ENCODE results near the gene SMIM8. TPM values are rescaled to one million over a fixed set of nuclear protein-coding genes. Genes with fewer than 3 reads are reported as not detected.

SMIM8 gene
- total and polyA plus RNA-seq, 2 experiments from 2014 or later, result 11.4 to 23.5 TPM

- H3K27ac ChIP-seq (ENCODE audit: low read depth), result no peak overlapping the region
- no peaks in the 10 kb centered on the region for H3K27me3 ChIP-seq (ENCODE audit: insufficient read depth)
- Mint-ChIP-seq H3K27ac (peak overlapping the region; percentile 19; the same call in 1 of the 2 replicates), H3K36me3 (ENCODE audit: low read depth) (no peaks in the 10 kb centered on the region), H3K27me3 (ENCODE audit: insufficient read depth, low read depth, poor library complexity) (no peaks in the 10 kb centered on the region), H3K9me3 (no peaks in the 10 kb centered on the region), H3K4me3 (no peak overlapping the region), H3K4me1 (no peaks in the 10 kb centered on the region; the same call in 2 of the 3 replicates)
- no peak overlapping the region for H3K4me3 ChIP-seq
- no peaks in the 10 kb centered on the region for H3K4me1 ChIP-seq (ENCODE audit: insufficient read depth)
- no peaks in the 10 kb centered on the region for H3F3A ChIP-seq (replicated peaks; ENCODE audit: low read depth)
- H4K20me1 ChIP-seq (replicated peaks; ENCODE audit: insufficient read depth), result no peaks in the 10 kb centered on the region
- DNase-seq (ENCODE audit: low spot score) (no peak), ATAC-seq (no peak)
- H3K4me2 ChIP-seq, result no peak overlapping the region
- no peak overlapping the region for H2AFZ ChIP-seq
- no peaks in the 10 kb centered on the region for H3K9me2 ChIP-seq (ENCODE audit: insufficient read depth)
- no peaks in the 10 kb centered on the region for H3K36me3 ChIP-seq (ENCODE audit: insufficient read depth)
- TF ChIP-seq CTCF (conservative IDR thresholded peaks at IDR 0.05; ENCODE audit: low read depth in 2 of 2), result no peak
- no peak for TF ChIP-seq JUNB (IDR thresholded peaks at IDR 0.05; ENCODE audit: unreplicated experiment)
- TF ChIP-seq NANOG (IDR thresholded peaks at IDR 0.05; ENCODE audit: borderline replicate concordance), result no peak
- no peak for TF ChIP-seq ETS1 (IDR thresholded peaks at IDR 0.05)
- no peaks in the 10 kb centered on the region for H3K79me2 ChIP-seq (replicated peaks; ENCODE audit: insufficient read depth)
Measured at GRCh38 chr6:87384449-87384848, 62.1 kb downstream of the SMIM8 start.

- H3K9me3 Mint-ChIP-seq, result no peaks in the 10 kb centered on the region
Measured at GRCh38 chr6:87391334-87391733, 68.9 kb downstream of the SMIM8 start.

More at GRCh38 chr6:87391334-87391733, 68.9 kb downstream of the SMIM8 start:
- H3K4me3 ChIP-seq, result no peak overlapping the region
- no peaks in the 10 kb centered on the region for H3K36me3 Mint-ChIP-seq (ENCODE audit: low read depth)
- no peaks in the 10 kb centered on the region for H3K4me1 Mint-ChIP-seq
- no peaks in the 10 kb centered on the region for H3F3A ChIP-seq (replicated peaks; ENCODE audit: low read depth)
- no peaks in the 10 kb centered on the region for H3K27me3 ChIP-seq (ENCODE audit: insufficient read depth)
- no peak for TF ChIP-seq EZH2phosphoT487 (IDR thresholded peaks at IDR 0.05; ENCODE audit: unreplicated experiment)
- no peak for TF ChIP-seq ETS1 (IDR thresholded peaks at IDR 0.05)
- TF ChIP-seq STAT1 (IDR thresholded peaks at IDR 0.05; ENCODE audit: unreplicated experiment), result no peak
- TF ChIP-seq ZNF331 (CRISPR knock-in tag; IDR thresholded peaks at IDR 0.05; ENCODE audit: low read depth), result no peak
- TF ChIP-seq CTCF (conservative IDR thresholded peaks at IDR 0.05; ENCODE audit: low read depth in 2 of 2), result peak; percentile 77 to 97
- TF ChIP-seq NANOG (IDR thresholded peaks at IDR 0.05; ENCODE audit: borderline replicate concordance), result no peak
- no peak for TF ChIP-seq ZNF114 (CRISPR knock-in tag; IDR thresholded peaks at IDR 0.05)
- peak; percentile 81 for DNase-seq (ENCODE audit: low spot score)
- no peaks in the 10 kb centered on the region for H3K27me3 Mint-ChIP-seq (ENCODE audit: insufficient read depth, low read depth, poor library complexity)
- no peaks in the 10 kb centered on the region for H3K79me2 ChIP-seq (replicated peaks; ENCODE audit: insufficient read depth)
- H3K27ac Mint-ChIP-seq, result no peak overlapping the region
- H3K4me3 Mint-ChIP-seq, result no peak overlapping the region
- no peaks in the 10 kb centered on the region for H4K20me1 ChIP-seq (replicated peaks; ENCODE audit: insufficient read depth)
- H3K4me2 ChIP-seq, result no peak overlapping the region
- H3K4me1 ChIP-seq (ENCODE audit: insufficient read depth), result no peaks in the 10 kb centered on the region
- no peaks in the 10 kb centered on the region for H3K9me2 ChIP-seq (ENCODE audit: insufficient read depth)
- H2AFZ ChIP-seq, result no peak overlapping the region
- H3K36me3 ChIP-seq (ENCODE audit: insufficient read depth), result no peaks in the 10 kb centered on the region
- H3K27ac ChIP-seq (ENCODE audit: low read depth), result no peak overlapping the region
- peak; percentile 97 for ATAC-seq

Other genes with a start within 250 kb of the SMIM8 start
- gene CGA, start 227.5 kb upstream of the SMIM8 start, total RNA-seq (2014; rRNA removed; shearing (Covaris generic)), result not detected in 2 replicates
- not detected in 2 replicates for gene CGA, start 227.5 kb upstream of the SMIM8 start, polyA plus RNA-seq (2016; fragmentation: Nextera tagmentation; extraction: Ambion mirVana)
- 39.8 and 45.7 TPM in 2 replicates for gene ZNF292, start 167.0 kb upstream of the SMIM8 start, total RNA-seq (2014; rRNA removed; shearing (Covaris generic))
- 47.9 and 67.9 TPM in 2 replicates for gene ZNF292, start 167.0 kb upstream of the SMIM8 start, polyA plus RNA-seq (2016; fragmentation: Nextera tagmentation; extraction: Ambion mirVana)
- 2.1 and 2.7 TPM in 2 replicates for gene GJB7, start 6.7 kb downstream of the SMIM8 start, total RNA-seq (2014; rRNA removed; shearing (Covaris generic))
- 2.3 and 2.8 TPM in 2 replicates for gene GJB7, start 6.7 kb downstream of the SMIM8 start, polyA plus RNA-seq (2016; fragmentation: Nextera tagmentation; extraction: Ambion mirVana)
- 2.3 and 3.1 TPM in 2 replicates for gene C6orf163, start 22.2 kb downstream of the SMIM8 start, total RNA-seq (2014; rRNA removed; shearing (Covaris generic))
- 4.1 and 5.4 TPM in 2 replicates for gene C6orf163, start 22.2 kb downstream of the SMIM8 start, polyA plus RNA-seq (2016; fragmentation: Nextera tagmentation; extraction: Ambion mirVana)
- not detected in 2 replicates for gene CFAP206, start 85.4 kb downstream of the SMIM8 start, total RNA-seq (2014; rRNA removed; shearing (Covaris generic))
- not detected in 2 replicates for gene CFAP206, start 85.4 kb downstream of the SMIM8 start, polyA plus RNA-seq (2016; fragmentation: Nextera tagmentation; extraction: Ambion mirVana)
- 11.1 and 11.8 TPM in 2 replicates for gene SLC35A1, start 150.4 kb downstream of the SMIM8 start, total RNA-seq (2014; rRNA removed; shearing (Covaris generic))
- 13.6 and 15.1 TPM in 2 replicates for gene SLC35A1, start 150.4 kb downstream of the SMIM8 start, polyA plus RNA-seq (2016; fragmentation: Nextera tagmentation; extraction: Ambion mirVana)

Data from GM23338 (cell line).